Measurements from ENCODE around the gene MOV10.
"Not testable (repeated sequence)": the region's sequence is repeated elsewhere in the genome, so short reads cannot be mapped to it uniquely, and the experiment has no call there.

The MOV10 gene

DNA sequence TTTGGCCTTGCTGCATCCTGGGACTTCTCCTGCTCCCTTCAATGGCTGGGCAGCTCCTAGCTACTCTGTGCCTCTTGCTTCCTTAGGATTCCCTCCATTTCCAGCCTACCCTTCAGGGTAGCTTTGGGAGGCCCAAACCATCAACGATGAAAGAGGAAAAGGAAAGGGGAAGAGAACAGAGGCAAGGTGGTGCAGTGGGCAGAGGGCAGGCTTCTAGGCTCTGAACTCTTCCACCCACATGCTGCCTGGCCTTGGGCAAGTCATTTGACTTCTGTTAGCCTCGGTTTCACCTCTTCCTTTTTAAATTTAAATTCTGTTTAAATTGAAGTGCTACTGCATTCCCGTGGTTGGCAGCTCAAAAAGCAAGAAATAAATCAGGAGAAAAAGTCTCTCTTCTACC is 46.3 kb downstream of the MOV10 start:
- WGBS, 2 experiments = 77 to 78% methylated on average over 2 to 3 of the region's 3 CpGs
- H3K9me3 ChIP-seq (ENCODE audit: control insufficient read depth, low read length) = no peaks in the 10 kb centered on the region
- H3K27me3 ChIP-seq (ENCODE audit: control insufficient read depth, insufficient read depth, low read length, poor library complexity, severe bottlenecking) = peaks cover 34% of the 10 kb centered on the region
- H3K4me3 ChIP-seq (ENCODE audit: insufficient read depth, low read depth, low read length) = no peak overlapping the region
- H3K27ac ChIP-seq (ENCODE audit: insufficient read depth, low read depth, low read length, poor library complexity, severe bottlenecking) = no peak overlapping the region
- H3K4me1 ChIP-seq (ENCODE audit: control insufficient read depth, insufficient read depth, low read length) = peaks cover 21% of the 10 kb centered on the region
- no peaks in the 10 kb centered on the region for H3K36me3 ChIP-seq (ENCODE audit: control insufficient read depth, insufficient read depth, low read length)

DNA sequence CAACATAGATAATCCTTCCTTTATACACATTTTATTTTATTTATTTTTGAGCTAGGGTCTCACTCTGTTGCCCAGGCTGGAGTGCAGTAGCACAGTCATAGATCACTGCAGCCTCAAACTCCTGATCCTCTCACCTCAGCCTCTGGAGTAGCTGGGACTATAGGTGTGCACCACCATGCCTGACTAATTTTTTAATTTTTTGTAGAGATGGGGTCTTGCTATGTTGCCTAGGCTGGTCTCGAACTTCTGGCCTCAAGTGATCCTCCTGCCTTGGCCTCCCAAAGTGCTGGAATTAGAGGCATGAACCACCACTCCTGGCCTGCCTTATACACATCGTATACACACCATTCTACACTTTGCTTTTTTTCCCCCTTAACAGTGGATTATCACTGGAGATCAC is 46.8 kb downstream of the MOV10 start:
- H3K27ac ChIP-seq (ENCODE audit: insufficient read depth, low read depth, low read length, poor library complexity, severe bottlenecking); H3K4me3 ChIP-seq (ENCODE audit: insufficient read depth, low read depth, low read length); H3K36me3 ChIP-seq (ENCODE audit: control insufficient read depth, insufficient read depth, low read length); H3K9me3 ChIP-seq (ENCODE audit: control insufficient read depth, low read length): not testable (repeated sequence)
- 93% methylated on average over 2 of the region's 2 CpGs for WGBS, 2 experiments
- Histone ChIP-seq H3K4me1 (ENCODE audit: control insufficient read depth, insufficient read depth, low read length) (peaks cover 16% of the 10 kb centered on the region), H3K27me3 (ENCODE audit: control insufficient read depth, insufficient read depth, low read length, poor library complexity, severe bottlenecking) (peaks cover 30% of the 10 kb centered on the region)

DNA sequence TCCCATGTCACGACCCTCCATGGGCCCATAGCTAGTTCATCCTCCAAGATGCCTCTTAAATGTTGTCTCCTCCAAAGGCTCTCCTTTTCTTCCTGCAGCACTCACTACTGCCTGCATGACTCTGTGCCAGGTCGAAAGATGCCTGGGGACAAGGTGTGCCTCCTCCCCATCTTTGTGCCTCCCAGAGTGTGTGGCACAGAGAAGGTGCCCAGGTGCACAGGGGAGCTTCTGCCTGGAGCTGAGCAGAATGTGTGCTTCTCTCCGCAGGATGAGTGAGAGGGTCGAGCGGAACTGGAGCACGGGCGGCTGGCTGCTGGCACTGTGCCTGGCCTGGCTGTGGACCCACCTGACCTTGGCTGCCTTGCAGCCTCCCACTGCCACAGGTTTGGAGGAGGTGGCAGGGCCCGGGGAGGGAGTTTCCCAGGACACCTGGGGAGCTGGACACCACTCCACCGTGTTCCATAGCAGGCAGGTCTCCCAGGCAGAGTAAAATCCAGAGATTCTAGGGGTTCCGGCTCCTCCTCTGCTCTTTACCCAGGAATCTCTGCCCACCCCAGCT is 47.6 kb downstream of the MOV10 start:
- H3K4me3 ChIP-seq (ENCODE audit: insufficient read depth, low read depth, low read length) = no peak overlapping the region
- H3K27me3 ChIP-seq (ENCODE audit: control insufficient read depth, insufficient read depth, low read length, poor library complexity, severe bottlenecking) = peaks cover 30% of the 10 kb centered on the region
- 81% methylated on average over 10 of the region's 10 CpGs for WGBS, 2 experiments
- no peak overlapping the region for H3K27ac ChIP-seq (ENCODE audit: insufficient read depth, low read depth, low read length, poor library complexity, severe bottlenecking)
- H3K36me3 ChIP-seq (ENCODE audit: control insufficient read depth, insufficient read depth, low read length) = no peaks in the 10 kb centered on the region
- peaks cover 16% of the 10 kb centered on the region for H3K4me1 ChIP-seq (ENCODE audit: control insufficient read depth, insufficient read depth, low read length)
- H3K9me3 ChIP-seq (ENCODE audit: control insufficient read depth, low read length) = no peaks in the 10 kb centered on the region

DNA sequence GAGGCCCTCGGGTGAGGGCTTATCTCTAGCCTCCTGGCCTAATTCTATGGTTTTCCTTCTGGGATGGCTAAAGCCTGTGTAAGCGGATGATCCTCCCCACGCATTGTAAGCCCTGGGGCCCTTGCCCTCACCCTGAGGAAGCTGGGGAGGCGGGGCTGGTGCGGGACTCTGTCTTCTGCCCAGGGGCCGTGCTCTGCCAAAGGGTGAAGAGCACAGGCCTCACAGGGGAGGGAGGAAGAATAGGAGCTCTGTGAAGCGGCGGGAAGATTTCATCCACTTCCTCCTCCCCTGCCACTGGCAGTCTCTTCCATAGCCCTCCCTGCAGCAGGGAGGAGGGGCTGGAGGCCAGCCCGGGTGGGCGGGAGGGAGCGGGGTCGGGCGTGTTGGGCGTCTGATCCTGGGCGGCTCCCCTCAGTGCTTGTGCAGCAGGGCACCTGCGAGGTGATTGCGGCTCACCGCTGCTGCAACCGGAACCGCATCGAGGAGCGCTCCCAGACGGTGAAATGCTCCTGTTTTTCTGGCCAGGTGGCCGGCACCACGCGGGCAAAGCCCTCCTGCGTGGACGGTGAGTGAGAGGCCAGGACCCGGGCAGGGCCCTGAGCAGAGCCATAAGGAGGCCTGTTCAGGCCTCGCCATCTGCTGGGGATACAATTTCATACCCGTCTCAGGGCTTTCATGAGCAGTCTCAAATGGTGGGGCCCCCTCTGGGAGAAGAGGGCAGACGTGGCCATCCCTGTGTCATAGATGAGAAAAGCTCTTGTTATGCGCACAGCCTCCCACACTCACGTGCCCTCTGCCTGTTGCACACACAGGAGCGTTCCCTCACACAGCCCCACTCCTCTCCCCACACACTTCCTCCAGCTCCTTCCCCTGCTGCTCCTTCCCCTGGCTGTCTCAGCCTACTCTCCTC is 48.4 kb downstream of the MOV10 start:
- H3K27me3 ChIP-seq (ENCODE audit: control insufficient read depth, insufficient read depth, low read length, poor library complexity, severe bottlenecking) = peaks cover 30% of the 10 kb centered on the region
- H3K4me3 ChIP-seq (ENCODE audit: insufficient read depth, low read depth, low read length) = no peak overlapping the region
- WGBS, 2 experiments = 17% methylated on average over 35 of the region's 35 CpGs
- H3K9me3 ChIP-seq (ENCODE audit: control insufficient read depth, low read length) = no peaks in the 10 kb centered on the region
- no peak overlapping the region for H3K27ac ChIP-seq (ENCODE audit: insufficient read depth, low read depth, low read length, poor library complexity, severe bottlenecking)
- peaks cover 16% of the 10 kb centered on the region for H3K4me1 ChIP-seq (ENCODE audit: control insufficient read depth, insufficient read depth, low read length)
- H3K36me3 ChIP-seq (ENCODE audit: control insufficient read depth, insufficient read depth, low read length) = no peaks in the 10 kb centered on the region

DNA sequence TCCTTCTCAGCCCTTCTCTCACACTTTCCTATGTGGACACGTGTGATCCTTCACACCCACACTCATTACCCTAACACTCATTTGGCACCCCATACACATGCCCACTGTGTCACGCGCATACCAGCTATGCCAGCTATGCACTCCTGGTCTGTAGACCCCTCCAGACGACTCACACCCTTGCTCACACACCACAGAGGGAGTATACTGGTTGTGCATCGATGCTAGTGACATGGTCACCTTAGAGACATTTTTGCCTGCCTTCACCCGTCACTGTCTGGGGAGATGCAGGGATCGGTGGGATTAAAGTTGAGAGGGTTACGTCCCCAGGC is 49.0 kb downstream of the MOV10 start:
- Histone ChIP-seq H3K27me3 (ENCODE audit: control insufficient read depth, insufficient read depth, low read length, poor library complexity, severe bottlenecking) (peaks cover 29% of the 10 kb centered on the region), H3K4me1 (ENCODE audit: control insufficient read depth, insufficient read depth, low read length) (peaks cover 16% of the 10 kb centered on the region), H3K36me3 (ENCODE audit: control insufficient read depth, insufficient read depth, low read length) (no peaks in the 10 kb centered on the region), H3K9me3 (ENCODE audit: control insufficient read depth, low read length) (no peaks in the 10 kb centered on the region), H3K27ac (ENCODE audit: insufficient read depth, low read depth, low read length, poor library complexity, severe bottlenecking) (no peak overlapping the region), H3K4me3 (ENCODE audit: insufficient read depth, low read depth, low read length) (no peak overlapping the region)
- 77 to 79% methylated on average over 8 of the region's 8 CpGs for WGBS, 2 experiments

DNA sequence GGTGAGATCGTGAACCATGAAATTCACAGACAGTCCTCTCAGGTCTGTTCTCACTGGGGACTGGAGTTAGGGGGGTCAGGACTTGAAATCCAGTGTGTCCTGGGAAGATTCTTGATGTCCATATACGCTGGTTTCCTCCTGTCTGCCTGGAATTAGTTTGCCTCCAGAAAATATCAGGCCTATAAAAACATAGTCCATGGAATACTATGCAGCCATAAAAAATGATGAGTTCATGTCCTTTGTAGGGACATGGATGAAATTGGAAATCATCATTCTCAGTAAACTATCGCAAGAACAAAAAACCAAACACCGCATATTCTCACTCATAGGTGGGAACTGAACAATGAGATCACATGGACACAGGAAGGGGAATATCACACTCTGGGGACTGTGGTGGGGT is 49.8 kb downstream of the MOV10 start:
- peaks cover 16% of the 10 kb centered on the region for H3K4me1 ChIP-seq (ENCODE audit: control insufficient read depth, insufficient read depth, low read length)
- not testable (repeated sequence) for H3K9me3 ChIP-seq (ENCODE audit: control insufficient read depth, low read length); H3K36me3 ChIP-seq (ENCODE audit: control insufficient read depth, insufficient read depth, low read length); H3K27ac ChIP-seq (ENCODE audit: insufficient read depth, low read depth, low read length, poor library complexity, severe bottlenecking); H3K4me3 ChIP-seq (ENCODE audit: insufficient read depth, low read depth, low read length)
- WGBS, 2 experiments = 87 to 94% methylated on average over 2 of the region's 4 CpGs
- peaks cover 21% of the 10 kb centered on the region for H3K27me3 ChIP-seq (ENCODE audit: control insufficient read depth, insufficient read depth, low read length, poor library complexity, severe bottlenecking)

DNA sequence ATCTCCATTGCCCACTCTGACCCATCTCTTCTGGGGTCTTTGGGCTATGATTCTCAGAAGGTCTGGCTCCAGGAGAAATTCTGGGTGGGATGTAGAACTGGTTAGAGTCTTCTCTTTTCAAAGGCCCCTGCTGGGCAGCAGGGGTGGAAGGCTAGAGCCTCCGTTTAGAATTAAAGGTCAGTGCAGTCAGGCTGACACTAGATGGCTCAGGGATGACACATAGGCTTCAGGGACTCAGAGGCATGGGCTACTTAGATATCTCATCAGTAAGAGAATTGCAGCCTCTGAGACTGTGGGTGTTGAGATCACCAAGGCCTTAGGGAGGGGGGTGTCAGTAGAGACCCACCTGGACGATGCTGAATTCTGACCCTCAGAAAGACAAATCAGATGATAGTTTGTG is 53.3 kb downstream of the MOV10 start:
- Histone ChIP-seq H3K4me3 (ENCODE audit: insufficient read depth, low read depth, low read length) (no peak overlapping the region), H3K9me3 (ENCODE audit: control insufficient read depth, low read length) (no peaks in the 10 kb centered on the region), H3K4me1 (ENCODE audit: control insufficient read depth, insufficient read depth, low read length) (peaks cover 8% of the 10 kb centered on the region), H3K36me3 (ENCODE audit: control insufficient read depth, insufficient read depth, low read length) (no peaks in the 10 kb centered on the region), H3K27me3 (ENCODE audit: control insufficient read depth, insufficient read depth, low read length, poor library complexity, severe bottlenecking) (peaks cover 4% of the 10 kb centered on the region), H3K27ac (ENCODE audit: insufficient read depth, low read depth, low read length, poor library complexity, severe bottlenecking) (no peak overlapping the region)
- 45 to 54% methylated on average over 2 of the region's 2 CpGs for WGBS, 2 experiments

DNA sequence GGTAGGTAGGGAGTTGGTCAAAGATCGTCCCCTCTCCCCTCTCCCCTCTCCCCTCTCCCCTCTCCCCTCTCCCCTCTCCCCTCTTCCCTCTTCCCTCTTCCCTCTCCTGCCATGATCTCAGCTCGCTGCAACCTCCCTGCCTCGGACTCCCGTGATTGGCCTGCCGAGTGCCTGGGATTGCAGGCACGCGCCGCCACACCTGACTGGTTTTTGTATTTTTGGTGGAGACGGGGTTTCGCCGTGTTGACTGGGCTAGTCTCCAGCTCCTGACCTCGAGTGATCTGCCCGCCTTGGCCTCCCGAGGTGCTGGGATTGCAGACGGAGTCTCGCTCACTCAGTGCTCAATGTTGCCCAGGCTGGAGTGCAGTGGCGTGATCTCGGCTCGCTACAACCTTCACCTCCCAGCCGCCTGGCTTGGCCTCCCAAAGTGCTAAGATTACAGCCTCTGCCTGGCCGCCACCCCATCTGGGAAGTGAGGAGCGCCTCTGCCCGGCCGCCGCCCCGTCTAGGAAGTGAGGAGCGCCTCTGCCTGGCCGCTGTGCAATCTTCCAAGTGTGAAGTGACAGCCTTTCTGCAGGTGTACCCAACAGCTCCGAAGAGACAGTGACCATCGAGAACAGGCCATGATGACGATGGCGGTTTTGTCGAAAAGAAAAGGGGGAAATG is 54.0 kb downstream of the MOV10 start:
- H3K27me3 ChIP-seq (ENCODE audit: control insufficient read depth, insufficient read depth, low read length, poor library complexity, severe bottlenecking); H3K4me1 ChIP-seq (ENCODE audit: control insufficient read depth, insufficient read depth, low read length): not testable (repeated sequence)
- 93 to 95% methylated on average over 32 of the region's 33 CpGs for WGBS, 2 experiments

DNA sequence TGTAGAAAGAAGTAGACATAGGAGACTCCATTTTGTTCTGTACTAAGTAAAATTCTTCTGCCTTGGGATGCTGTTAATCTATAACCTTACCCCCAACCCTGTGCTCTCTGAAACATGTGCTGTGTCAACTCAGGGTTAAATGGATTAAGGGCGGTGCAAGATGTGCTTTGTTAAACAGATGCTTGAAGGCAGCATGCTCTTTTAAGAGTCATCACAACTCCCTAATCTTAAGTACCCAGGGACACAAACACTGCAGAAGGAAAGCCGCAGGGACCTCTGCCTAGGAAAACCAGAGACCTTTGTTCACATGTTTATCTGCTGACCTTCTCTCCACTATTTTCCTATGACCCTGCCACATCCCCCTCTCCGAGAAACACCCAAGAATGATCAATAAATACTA is 54.6 kb downstream of the MOV10 start:
- H3K27ac ChIP-seq (ENCODE audit: insufficient read depth, low read depth, low read length, poor library complexity, severe bottlenecking); H3K9me3 ChIP-seq (ENCODE audit: control insufficient read depth, low read length); H3K4me3 ChIP-seq (ENCODE audit: insufficient read depth, low read depth, low read length); H3K36me3 ChIP-seq (ENCODE audit: control insufficient read depth, insufficient read depth, low read length); H3K27me3 ChIP-seq (ENCODE audit: control insufficient read depth, insufficient read depth, low read length, poor library complexity, severe bottlenecking); H3K4me1 ChIP-seq (ENCODE audit: control insufficient read depth, insufficient read depth, low read length): not testable (repeated sequence)
- WGBS, 2 experiments = 26 to 58% methylated on average over 1 to 2 of the region's 3 CpGs

More for the DNA sequence above, 54.0 kb downstream of the MOV10 start:
- H3K9me3 ChIP-seq (ENCODE audit: control insufficient read depth, low read length); H3K36me3 ChIP-seq (ENCODE audit: control insufficient read depth, insufficient read depth, low read length); H3K27ac ChIP-seq (ENCODE audit: insufficient read depth, low read depth, low read length, poor library complexity, severe bottlenecking); H3K4me3 ChIP-seq (ENCODE audit: insufficient read depth, low read depth, low read length): not testable (repeated sequence)

DNA sequence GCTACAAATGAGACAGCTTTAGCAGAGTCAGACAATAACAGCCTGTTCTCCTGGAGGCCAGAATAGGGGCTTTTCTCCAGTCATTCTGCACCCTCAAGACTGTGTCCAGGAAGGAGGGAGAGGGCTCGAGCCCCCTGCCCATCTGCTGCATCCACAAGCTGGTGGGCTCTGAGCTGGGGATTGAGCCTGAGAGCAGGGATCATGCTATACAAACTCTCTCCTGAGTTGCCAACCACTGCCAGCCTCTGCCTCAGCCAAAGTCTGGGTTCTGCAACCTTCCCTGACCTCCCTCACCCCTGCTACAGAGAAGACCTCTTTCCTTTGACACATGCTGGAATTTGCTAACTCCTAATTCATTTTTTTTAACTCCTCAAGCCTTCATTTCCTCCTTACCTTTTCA is 55.5 kb downstream of the MOV10 start:
- no peak overlapping the region for H3K4me3 ChIP-seq (ENCODE audit: insufficient read depth, low read depth, low read length)
- H3K4me1 ChIP-seq (ENCODE audit: control insufficient read depth, insufficient read depth, low read length) = no peaks in the 10 kb centered on the region
- 90 to 93% methylated on average over 1 of the region's 1 CpG for WGBS, 2 experiments
- no peaks in the 10 kb centered on the region for H3K27me3 ChIP-seq (ENCODE audit: control insufficient read depth, insufficient read depth, low read length, poor library complexity, severe bottlenecking)
- no peaks in the 10 kb centered on the region for H3K36me3 ChIP-seq (ENCODE audit: control insufficient read depth, insufficient read depth, low read length)
- H3K27ac ChIP-seq (ENCODE audit: insufficient read depth, low read depth, low read length, poor library complexity, severe bottlenecking) = no peak overlapping the region
- no peaks in the 10 kb centered on the region for H3K9me3 ChIP-seq (ENCODE audit: control insufficient read depth, low read length)

Measured in ectodermal cell (in vitro differentiated cells).